ENCODE data around the gene PAPPA.

PAPPA gene

GRCh38 chr9:116153765-116154333, at the start of gene PAPPA:
Gene PAPPA (plus strand): TSS chr9:116153791. CDS start chr9:116154173, 382 bp downstream.
- DNase-seq (ENCODE audit: low read depth in 2 of 3, low spot score in 2 of 3) = no peak

- DNase-seq (ENCODE audit: low read depth in 2 of 3, low spot score in 2 of 3) = no peak
Measured at GRCh38 chr9:116103976-116104820, 49.4 kb upstream of the PAPPA start.

GRCh38 chr9:116112236-116112635, 41.4 kb upstream of the PAPPA start:
- DNase-seq (ENCODE audit: low read depth in 2 of 3, low spot score in 2 of 3) = no peak

- DNase-seq (ENCODE audit: low read depth in 2 of 3, low spot score in 2 of 3) = no peak
Measured at GRCh38 chr9:116115761-116116353, 37.7 kb upstream of the PAPPA start.

- DNase-seq (ENCODE audit: low read depth in 2 of 3, low spot score in 2 of 3) = no peak
Measured at GRCh38 chr9:116116393-116116792, 37.2 kb upstream of the PAPPA start.

GRCh38 chr9:116123171-116123570, 30.4 kb upstream of the PAPPA start:
- no peak for DNase-seq (ENCODE audit: low read depth in 2 of 3, low spot score in 2 of 3)

- no peak for DNase-seq (ENCODE audit: low read depth in 2 of 3, low spot score in 2 of 3)
Measured at GRCh38 chr9:116124472-116125040, 29.0 kb upstream of the PAPPA start.

- DNase-seq (ENCODE audit: low read depth in 2 of 3, low spot score in 2 of 3) = no peak
Measured at GRCh38 chr9:116133163-116133562, 20.4 kb upstream of the PAPPA start.

GRCh38 chr9:116134975-116135374, 18.6 kb upstream of the PAPPA start:
- no peak for DNase-seq (ENCODE audit: low read depth in 2 of 3, low spot score in 2 of 3)

GRCh38 chr9:116137010-116137409, 16.6 kb upstream of the PAPPA start:
- no peak for DNase-seq (ENCODE audit: low read depth in 2 of 3, low spot score in 2 of 3)

GRCh38 chr9:116137581-116137980, 16.0 kb upstream of the PAPPA start:
- no peak for DNase-seq (ENCODE audit: low read depth in 2 of 3, low spot score in 2 of 3)

GRCh38 chr9:116141864-116142561, 11.6 kb upstream of the PAPPA start:
- DNase-seq (ENCODE audit: low read depth in 2 of 3, low spot score in 2 of 3) = no peak

- DNase-seq (ENCODE audit: low read depth in 2 of 3, low spot score in 2 of 3) = no peak
Measured at GRCh38 chr9:116142706-116143492, 10.7 kb upstream of the PAPPA start.

- no peak for DNase-seq (ENCODE audit: low read depth in 2 of 3, low spot score in 2 of 3)
Measured at GRCh38 chr9:116144038-116144437, 9.6 kb upstream of the PAPPA start.

- DNase-seq (ENCODE audit: low read depth in 2 of 3, low spot score in 2 of 3) = no peak
Measured at GRCh38 chr9:116144555-116144954, 9.0 kb upstream of the PAPPA start.

- no peak for DNase-seq (ENCODE audit: low read depth in 2 of 3, low spot score in 2 of 3)
Measured at GRCh38 chr9:116145036-116145435, 8.6 kb upstream of the PAPPA start.

GRCh38 chr9:116147821-116148220, 5.8 kb upstream of the PAPPA start:
- DNase-seq (ENCODE audit: low read depth in 2 of 3, low spot score in 2 of 3) = no peak

GRCh38 chr9:116149844-116150243, 3.7 kb upstream of the PAPPA start:
- no peak for DNase-seq (ENCODE audit: low read depth in 2 of 3, low spot score in 2 of 3)

GRCh38 chr9:116151199-116151598, 2.4 kb upstream of the PAPPA start:
- DNase-seq (ENCODE audit: low read depth in 2 of 3, low spot score in 2 of 3) = no peak

- no peak for DNase-seq (ENCODE audit: low read depth in 2 of 3, low spot score in 2 of 3)
Measured at GRCh38 chr9:116151966-116152381, 1.6 kb upstream of the PAPPA start.

GRCh38 chr9:116152390-116152789, 1.2 kb upstream of the PAPPA start:
- no peak for DNase-seq (ENCODE audit: low read depth in 2 of 3, low spot score in 2 of 3)

Measured in activated CD8-positive, alpha-beta memory T cell treated with anti-CD3 and anti-CD28 coated beads for 48 hours (primary cell).